ENCODE measurements around the gene MISP3.
"Not testable (repeated sequence)": the region's sequence is repeated elsewhere in the genome, so short reads cannot be mapped to it uniquely, and the experiment has no call there.

MISP3 gene

DNA sequence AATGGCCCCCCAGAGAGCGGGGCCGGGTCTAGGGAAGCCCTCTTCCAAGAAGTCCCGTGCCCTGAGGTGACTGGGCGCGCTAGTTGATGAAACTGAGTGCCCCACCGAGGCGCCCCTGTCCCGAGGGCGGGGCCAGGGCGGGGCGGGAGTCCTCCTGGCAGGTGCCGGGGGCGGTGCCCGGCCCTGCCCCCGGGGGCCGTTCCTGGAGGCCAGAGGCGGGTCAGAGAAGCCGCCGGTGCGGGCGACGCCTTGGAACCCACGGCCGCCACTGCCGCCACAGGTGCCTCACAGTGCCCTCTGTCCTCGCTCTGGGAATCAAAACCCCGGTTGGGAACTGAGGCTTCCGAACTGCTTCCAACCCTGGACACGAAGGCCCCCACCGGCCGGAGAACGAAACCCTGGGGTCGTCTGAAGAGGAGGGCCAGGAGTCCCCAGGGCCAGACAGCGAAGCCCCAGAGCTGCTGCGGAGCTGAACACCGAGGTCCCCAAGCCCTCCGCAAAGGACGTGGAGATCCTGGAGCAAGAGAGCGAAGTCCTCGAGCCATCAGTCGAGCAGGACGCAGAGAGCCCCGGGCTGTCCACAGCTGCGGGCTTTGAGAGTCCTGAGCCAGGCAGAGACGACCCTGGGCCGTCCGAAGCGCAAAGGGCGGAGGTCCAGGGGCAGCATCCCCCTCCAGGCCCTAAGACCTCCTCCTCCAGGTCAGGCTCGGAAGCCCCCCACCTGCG, at the start of gene MISP3:
Gene MISP3, plus strand, starts transcription at position 252 of the 726 bp plus-strand sequence. CDS start 524 bp downstream, outside the sequence.
- DNase-seq (ENCODE audit: low read depth in 2 of 2), result no peak

DNA sequence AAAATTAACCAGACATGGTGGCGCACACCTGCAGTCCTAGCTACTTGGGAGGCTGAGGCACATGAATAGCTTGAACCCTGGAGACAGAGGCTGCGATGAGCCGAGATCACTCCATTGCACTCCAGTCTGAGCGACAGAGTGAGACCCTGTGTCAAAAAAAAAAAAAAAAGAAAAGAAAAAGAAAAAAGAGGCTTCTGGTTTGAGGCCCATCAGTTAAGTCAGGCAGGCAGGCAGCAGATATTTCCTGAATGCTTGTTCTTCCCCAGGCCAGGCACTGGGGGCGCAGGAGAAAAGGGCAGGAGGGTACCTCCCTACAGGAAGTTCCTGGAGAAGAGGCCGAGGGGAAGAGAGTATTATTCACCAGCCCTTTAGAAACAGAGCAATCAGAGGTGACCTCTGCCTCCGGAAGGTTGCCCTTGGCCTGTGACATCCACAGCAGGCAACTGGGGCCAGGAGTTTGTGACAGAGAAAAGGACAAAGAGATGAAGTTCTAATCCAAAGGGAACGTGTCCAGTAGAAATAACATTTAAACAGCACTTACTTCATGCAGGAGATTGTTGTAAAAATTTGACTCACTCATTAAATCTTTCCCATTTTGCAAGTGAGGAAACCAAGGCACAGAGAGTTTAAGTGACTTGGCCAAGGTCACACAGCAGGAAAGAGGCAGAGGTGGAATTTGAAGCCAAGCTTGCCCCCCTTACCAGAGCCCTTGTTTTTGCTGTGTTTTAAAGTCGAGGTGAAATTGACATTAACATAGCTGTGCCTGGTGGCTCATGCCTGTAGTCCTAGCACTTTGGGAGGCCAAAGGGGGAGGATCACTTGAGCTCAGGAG, 49.0 kb upstream of the MISP3 start:
- DNase-seq (ENCODE audit: low read depth in 2 of 2), result no peak

DNA sequence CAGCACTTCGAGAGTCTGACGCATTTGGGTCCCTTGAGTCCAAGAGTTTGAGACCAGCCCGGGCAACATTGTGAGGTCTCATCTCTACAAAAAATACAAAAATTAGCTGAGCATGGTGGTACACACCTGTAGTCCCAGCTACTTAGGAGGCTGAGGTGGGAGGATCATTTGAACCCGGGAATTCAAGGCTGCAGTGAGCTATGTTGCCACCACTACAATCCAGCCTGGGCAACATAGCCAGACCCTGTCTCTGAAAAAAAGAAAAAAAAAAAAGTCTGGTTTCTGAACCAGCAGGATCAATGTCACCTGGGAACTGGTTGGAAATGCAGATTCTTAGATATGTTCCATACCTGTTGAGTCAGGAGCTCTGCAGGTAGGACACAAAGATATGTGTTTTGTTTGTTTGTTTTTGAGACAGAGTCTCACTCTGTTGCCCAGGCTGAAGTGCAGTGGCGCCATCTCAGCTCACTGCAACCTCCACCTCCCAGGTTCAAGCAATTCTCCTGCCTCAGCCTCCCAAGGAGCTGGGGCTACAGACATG, 45.9 kb upstream of the MISP3 start:
- DNase-seq (ENCODE audit: low read depth in 2 of 2), result not testable (repeated sequence)

DNA sequence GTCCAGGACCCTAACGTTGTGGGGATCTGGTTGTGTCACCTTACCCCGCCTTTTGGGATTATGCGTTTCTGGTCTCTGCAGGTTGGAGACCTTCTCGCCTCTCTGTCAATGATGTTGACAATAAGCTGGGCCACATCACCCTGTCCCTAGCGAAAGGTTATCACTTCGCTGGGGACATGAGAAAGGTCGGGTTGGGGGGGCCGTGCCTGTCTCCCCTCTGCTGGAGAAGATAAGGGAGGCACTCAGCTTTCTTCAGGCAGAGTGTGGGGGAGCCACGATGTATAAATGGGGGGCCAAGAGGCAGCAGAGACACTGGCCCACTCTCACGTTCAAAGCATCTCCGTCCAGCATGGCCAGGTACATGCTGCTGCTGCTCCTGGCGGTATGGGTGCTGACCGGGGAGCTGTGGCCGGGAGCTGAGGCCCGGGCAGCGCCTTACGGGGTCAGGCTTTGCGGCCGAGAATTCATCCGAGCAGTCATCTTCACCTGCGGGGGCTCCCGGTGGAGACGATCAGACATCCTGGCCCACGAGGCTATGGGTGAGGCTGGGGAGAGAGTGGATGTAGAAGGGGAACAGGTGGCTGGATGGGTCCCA, 44.6 kb upstream of the MISP3 start, which contains the start of gene RLN3:
Gene RLN3, plus strand, starts transcription at position 293 of the 595 bp plus-strand sequence. Its CDS starts 57 bp downstream, at position 350.
- no peak for DNase-seq (ENCODE audit: low read depth in 2 of 2)

DNA sequence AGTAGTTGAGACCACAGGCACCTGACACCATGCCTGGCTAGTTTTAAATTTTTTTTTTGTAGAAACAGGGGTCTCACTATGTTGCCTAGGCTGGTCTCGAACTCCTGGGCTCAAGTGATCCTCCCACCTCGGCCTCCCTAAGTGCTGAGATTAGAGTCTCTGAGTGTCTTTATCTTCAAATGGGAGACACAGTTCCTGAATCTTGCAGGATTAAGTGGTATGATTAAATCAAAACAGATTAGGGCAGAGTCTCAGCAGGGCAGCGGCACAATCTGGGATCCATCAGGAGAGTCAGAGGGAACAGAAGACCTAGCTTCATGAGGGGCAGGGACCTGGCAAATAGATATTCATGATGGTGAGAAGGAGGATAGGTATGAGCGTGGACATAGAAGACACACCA, 43.7 kb upstream of the MISP3 start:
- DNase-seq (ENCODE audit: low read depth in 2 of 2), result no peak

DNA sequence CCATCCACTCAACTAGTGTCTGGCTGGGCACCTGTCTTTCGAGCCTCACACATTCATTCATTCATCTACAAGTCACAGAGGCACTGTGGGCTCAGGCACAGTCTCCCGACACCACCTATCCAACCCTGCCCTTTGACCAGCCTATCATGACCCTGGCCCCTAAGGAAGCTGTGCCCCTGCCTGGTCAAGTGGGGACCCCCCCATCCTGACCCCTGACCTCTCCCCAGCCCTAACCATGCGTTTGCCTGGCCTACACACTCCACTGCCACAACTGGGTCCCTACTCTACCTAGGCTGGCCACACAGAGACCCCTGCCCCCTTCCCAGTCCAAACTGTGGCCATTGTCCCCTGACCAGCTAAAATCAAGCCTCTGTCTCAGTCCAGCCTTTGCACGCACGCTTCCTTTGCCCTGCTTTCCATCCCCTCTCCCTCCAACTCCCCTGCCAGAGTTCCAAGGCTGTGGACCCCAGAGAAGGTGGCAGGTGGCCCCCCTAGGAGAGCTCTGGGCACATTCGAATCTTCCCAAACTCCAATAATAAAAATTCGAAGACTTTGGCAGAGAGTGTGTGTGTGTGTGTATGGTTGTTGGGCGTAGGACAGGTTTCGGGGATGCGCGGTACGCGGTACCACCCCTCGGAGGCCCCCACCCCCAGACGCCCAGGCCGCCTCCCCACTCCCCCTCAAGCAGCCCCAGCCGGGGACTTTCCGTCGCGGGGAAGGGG, 41.4 kb upstream of the MISP3 start:
- no peak for DNase-seq (ENCODE audit: low read depth in 2 of 2)

DNA sequence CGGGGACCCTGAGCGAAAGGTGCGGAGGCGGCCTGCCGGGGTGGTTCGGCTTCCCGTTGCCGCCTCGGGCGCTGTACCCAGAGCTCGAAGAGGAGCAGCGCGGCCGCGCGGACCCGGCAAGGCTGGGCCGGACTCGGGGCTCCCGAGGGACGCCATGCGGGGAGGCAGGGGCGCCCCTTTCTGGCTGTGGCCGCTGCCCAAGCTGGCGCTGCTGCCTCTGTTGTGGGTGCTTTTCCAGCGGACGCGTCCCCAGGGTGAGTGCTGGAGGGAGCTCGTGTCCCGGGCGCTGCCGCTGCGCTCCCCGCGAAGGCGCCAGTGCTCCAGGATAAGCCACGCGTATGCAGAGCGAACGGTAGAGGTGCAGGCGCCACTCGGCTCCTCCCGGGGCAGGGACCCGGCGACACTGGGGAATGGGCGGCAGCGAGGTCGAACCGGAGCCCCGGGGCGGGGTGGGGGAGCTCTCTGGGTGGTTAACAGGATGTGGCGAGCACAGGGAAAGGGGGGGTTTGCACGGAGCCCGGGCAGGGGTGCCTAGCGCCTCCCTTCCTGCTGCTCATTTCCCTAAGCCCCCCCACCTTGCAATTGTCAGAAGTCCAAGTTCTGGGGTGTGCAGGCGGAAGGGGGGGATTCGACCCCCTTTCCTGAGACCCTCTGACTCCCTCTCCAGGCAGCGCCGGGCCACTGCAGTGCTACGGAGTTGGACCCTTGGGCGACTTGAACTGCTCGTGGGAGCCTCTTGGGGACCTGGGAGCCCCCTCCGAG, 40.7 kb upstream of the MISP3 start, which contains the start of gene IL27RA:
Gene IL27RA, plus strand, starts transcription at position 44 of the 762 bp plus-strand sequence. Its CDS starts 111 bp downstream, at position 155.
- peak; percentile 17 to 23 for DNase-seq (ENCODE audit: low read depth in 2 of 2)

DNA sequence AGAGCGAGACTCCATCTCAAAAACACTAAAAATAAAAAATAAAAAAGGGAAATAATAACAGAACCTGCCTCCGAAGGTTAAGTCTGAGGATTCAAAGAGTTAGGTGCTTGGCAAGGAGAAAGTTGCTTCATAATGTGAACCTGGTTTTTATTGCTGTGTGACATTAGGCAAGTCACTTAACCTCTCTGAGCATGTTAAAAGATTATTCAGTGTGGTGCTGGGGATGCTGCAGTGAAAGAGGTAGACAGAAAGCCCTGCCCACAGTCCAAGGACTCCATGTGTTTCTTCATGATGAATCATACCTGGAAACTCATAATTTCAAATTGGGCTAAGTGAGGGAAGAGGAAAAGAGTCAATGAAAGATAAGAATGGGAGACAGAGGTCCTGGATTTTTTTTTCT, 38.6 kb upstream of the MISP3 start:
- no peak for DNase-seq (ENCODE audit: low read depth in 2 of 2)

DNA sequence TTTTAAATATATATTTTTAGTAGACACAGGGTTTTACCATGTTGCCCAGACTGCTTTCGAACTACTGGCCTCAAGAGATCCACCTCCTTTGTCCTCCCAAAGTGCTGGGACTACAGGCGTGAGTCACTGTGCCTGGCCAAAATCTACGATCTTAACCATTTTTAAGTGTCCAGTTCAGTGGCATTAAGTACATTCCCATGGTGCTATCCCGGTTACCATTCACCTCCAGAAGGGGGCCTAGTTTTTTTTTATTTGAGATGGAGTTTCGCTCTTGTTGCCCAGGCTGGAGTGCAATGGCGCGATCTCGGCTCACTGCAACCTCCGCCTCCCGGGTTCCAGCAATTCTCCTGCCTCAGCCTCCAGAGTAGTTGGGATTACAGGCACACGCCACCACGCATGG, 37.4 kb upstream of the MISP3 start:
- not testable (repeated sequence) for DNase-seq (ENCODE audit: low read depth in 2 of 2)

DNA sequence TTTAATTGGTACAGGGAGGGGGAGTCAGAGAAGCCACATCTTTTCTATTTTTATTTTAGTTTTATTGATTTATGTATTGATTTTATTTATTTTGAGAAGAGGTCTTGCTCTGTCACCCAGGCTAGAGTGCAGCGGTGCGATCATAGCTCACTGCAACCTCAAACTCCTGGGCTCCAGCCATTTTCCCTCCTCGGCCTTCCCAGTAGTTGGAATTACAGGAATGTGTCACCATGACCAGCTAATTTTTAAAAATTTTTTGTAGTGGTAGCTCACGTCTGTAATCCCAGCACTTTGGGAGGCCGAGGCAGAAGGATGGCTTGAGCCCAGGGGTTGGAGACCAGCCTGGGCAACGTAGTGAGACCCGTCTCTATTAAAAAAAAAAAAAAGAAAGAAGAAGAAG, 36.9 kb upstream of the MISP3 start:
- no peak for DNase-seq (ENCODE audit: low read depth in 2 of 2)

DNA sequence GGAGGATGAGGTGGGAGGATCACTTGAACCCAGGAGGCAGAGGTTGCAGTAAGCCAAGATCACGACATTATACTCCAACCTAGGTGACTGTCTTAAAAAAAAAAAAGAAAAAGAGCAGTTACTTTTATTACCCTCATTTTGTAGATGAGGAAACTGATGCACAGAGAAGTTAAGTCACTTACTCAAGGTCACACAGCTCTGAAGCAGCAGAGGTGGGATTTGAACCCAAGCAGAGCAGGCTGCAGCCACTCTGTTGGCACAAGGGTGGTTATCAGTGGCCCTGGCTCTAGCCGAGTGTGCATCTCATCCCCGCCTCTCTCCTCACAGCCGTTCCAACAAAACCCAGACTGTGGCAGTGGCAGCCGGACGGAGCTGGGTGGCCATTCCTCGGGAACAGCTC, 33.4 kb upstream of the MISP3 start:
- DNase-seq (ENCODE audit: low read depth in 2 of 2), result no peak

DNA sequence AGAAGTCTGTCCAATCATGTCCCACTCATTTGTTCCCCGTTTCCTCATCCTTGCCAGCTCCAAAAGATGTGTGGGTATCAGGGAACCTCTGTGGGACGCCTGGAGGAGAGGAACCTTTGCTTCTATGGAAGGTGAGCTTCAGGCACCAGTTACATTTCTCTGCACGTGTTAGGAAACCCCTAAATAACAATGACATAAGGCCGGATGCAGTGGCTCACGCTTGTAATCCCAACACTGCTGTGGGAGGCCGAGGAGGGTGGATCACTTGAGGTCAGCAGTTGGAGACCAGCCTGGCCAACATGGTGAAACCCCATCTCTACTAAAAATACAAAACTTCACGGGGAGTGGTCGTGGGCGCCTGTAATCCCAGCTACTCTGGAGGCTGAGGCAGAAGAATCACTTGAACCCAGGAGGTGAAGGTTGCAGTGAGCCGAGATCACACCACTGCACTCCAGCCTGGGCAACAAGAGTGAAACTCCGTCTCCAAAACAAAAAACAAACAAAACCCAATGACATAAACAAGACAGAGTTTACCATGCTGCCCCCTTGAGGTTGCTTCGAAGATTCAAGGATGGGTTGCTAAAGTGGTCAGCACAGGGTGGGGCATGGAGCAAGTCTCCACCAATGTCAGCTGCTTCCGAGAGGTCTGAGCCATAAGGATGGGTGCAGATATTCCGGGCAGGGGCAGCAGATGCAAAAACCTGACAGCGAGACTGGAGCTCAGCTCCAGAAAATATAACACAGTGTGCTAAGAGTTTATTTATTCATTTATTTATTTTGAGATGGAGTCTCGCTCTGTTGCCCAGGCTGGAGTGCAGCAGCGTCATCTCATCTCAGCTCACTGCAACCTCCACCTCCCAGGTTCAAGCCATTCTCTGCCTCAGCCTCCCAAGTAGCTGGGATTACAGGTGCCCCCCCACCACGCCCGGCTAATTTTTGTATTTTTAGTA, 29.7 kb upstream of the MISP3 start:
- DNase-seq (ENCODE audit: low read depth in 2 of 2), result peak in 1 of 2 experiments; percentile 4

DNA sequence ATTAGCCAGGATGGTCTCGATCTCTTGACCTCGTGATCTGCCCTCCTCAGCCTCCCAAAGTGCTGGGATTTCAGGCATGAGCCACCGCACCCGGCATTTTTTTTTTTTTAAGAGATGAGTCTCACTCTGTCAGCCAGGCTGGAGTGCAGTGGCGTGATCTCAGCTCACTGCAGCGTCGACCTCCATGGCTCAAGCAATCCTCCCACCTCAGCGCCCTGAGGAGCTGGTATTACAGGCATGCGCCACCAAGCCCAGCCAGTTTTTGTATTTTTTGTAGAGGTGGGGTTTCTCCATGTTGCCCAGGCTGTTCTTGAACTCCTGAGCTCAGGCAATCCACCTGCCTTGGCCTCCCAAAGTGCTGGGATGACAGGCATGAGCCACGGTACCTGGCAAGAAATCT, 24.7 kb upstream of the MISP3 start:
- not testable (repeated sequence) for DNase-seq (ENCODE audit: low read depth in 2 of 2)

DNA sequence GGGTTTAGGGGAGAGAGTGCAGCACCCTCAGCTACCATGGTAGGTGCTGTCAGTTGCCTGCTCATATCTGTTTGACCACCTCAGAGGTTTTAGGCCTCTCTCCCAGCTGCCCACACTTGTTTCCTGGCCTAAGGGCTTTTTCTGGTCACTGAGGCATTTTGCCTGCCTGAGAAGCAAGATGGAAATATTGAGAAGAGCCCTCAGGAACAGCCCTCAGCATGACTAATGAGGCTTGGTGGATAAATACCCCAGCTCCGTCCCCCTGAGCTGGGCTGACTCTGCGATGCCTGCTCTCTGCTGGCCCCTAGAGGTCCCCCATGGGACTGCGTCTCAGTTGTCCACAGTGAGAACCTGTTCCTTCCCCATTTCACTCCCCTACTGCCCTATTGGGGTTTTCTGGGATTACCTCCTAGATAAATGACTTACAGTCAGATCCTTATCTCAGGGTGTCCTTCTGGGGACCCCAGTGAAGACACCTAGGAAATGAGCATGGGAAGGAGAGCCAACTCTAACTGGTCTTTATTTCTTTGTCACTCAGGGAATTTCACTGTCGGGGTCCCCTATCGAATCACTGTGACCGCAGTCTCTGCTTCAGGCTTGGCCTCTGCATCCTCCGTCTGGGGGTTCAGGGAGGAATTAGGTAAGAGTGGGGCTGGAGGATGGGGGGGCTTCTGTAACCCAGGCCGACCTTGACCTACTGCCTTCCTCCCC, 24.0 kb upstream of the MISP3 start:
- DNase-seq (ENCODE audit: low read depth in 2 of 2), result no peak

DNA sequence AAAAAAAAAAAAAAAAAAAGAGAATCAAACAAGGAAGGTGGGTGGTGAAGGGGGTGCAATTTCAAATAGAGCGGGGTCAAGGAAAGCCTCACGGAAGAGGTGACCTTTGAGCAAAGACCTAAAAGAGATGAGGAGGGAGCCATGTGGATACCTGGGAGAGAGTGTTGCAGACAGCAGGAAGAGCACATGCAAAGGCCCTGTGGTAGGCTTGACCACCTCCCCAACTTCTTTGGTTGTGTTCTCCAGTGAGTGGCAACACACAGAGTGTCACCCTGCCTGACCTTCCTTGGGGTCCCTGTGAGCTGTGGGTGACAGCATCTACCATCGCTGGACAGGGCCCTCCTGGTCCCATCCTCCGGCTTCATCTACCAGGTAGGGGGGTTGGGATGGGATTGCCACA, 22.1 kb upstream of the MISP3 start:
- DNase-seq (ENCODE audit: low read depth in 2 of 2), result no peak

DNA sequence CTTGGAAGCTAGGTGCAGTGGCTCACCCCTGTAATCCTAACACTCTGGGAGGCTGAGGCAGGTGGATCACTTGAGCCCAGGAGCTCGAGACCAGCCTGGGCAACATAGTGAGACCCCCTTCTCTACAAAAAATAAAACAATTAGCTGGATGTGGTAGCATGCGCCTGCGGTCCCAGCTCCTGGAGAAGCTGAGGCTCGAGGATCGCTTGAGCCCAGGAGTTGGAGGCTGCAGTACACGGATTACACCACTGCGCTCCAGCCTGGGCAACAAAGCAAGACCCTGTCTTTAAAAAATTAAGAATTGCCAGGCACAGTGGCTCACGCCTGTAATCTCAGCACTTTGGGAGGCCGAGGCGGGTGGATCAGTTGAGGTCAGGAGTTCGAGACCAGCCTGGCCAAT, 21.6 kb upstream of the MISP3 start:
- DNase-seq (ENCODE audit: low read depth in 2 of 2), result not testable (repeated sequence)

DNA sequence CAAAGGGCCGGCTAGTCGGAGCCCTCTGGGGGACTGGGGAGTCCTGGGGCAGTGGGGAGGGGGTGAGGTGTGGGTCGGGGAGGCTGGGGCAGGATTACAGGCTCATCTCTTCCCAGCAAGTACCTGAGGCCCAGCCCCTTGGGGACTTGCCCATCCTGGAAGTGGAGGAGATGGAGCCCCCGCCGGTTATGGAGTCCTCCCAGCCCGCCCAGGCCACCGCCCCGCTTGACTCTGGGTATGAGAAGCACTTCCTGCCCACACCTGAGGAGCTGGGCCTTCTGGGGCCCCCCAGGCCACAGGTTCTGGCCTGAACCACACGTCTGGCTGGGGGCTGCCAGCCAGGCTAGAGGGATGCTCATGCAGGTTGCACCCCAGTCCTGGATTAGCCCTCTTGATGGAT, 20.6 kb upstream of the MISP3 start:
- no peak for DNase-seq (ENCODE audit: low read depth in 2 of 2)

DNA sequence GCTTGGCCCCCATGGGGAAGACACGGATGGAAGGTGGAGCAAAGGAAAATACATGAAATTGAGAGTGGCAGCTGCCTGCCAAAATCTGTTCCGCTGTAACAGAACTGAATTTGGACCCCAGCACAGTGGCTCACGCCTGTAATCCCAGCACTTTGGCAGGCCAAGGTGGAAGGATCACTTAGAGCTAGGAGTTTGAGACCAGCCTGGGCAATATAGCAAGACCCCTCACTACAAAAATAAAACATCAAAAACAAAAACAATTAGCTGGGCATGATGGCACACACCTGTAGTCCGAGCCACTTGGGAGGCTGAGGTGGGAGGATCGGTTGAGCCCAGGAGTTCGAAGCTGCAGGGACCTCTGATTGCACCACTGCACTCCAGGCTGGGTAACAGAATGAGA, 20.1 kb upstream of the MISP3 start:
- DNase-seq (ENCODE audit: low read depth in 2 of 2), result no peak

DNA sequence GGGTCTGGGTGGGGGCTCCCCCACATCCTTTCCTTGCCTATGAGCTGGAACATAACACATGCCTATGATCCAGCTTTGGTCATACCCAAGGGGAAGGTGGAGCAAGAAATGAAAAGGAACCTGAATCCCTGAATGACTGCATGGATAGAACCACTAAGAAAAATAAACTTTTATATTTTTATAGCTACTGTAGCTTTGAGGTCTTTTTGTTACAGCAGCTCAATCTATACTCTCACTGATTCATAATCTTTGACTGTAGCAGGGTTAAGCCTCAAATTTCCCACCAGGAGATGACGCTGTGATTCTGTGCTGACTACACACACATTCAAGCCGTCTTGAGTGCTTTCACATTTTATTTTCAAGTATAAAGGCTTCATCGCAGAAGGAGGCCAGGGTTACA, 19.6 kb upstream of the MISP3 start:
- DNase-seq (ENCODE audit: low read depth in 2 of 2), result no peak

Measured in fibroblast of skin of left biceps (primary cell).